Measurements from ENCODE around the gene IKBIP. TPM values are rescaled to one million over a fixed set of nuclear protein-coding genes. Genes with fewer than 3 reads are reported as not detected.

Gene IKBIP
- total and polyA plus RNA-seq, 2 donors (not counting 1 experiment from before 2014, with no cell fraction given): 1.7 to 12.0 TPM

DNA sequence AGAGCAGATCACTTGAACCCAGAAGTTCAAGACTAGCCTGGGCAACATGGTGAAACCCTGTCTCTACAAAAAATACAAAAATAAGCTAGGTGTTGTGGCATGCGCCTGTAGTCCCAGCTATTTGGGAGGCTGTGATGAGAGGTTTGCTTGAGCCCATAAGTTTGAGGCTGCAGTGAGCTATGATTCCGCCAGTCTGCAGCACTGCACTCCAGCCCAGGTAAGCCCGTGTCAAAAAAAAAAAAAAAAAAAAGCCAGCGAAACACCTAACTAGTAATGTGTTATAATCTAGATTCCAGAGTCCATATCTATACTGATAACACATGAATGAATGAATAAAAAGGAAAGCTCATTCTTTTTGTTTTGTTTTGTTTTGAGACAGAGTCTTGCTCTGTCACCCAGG is 69.6 kb downstream of the IKBIP start:
- Histone ChIP-seq H3K4me3 (ENCODE audit: control extremely low read depth in 1 of 5, extremely low read depth in 1 of 5, insufficient read depth in 1 of 5, low read depth in 2 of 5, low read length in 4 of 5) (no peak overlapping the region), H3K9ac (ENCODE audit: low read length) (no peak overlapping the region), H3K27me3 (replicated peaks in 1 of 4; ENCODE audit: control extremely low read depth in 1 of 4, control insufficient read depth in 3 of 4, insufficient read depth in 4 of 4, low read length in 3 of 4) (no peaks in the 10 kb centered on the region), H3K4me2 (replicated peaks; ENCODE audit: low read depth, low read length, poor library complexity, severe bottlenecking) (no peak overlapping the region), H3K36me3 (replicated peaks in 1 of 2; ENCODE audit: control extremely low read depth in 1 of 2, control insufficient read depth in 1 of 2, extremely low read depth in 1 of 2, insufficient read depth in 2 of 2, low read length in 1 of 2) (no peaks in the 10 kb centered on the region), H4K20me1 (ENCODE audit: control insufficient read depth, insufficient read depth, low read length, poor library complexity, severe bottlenecking) (no peaks in the 10 kb centered on the region), H3K4me1 (ENCODE audit: control insufficient read depth in 2 of 2, insufficient read depth in 2 of 2, low read length in 2 of 2) (no peaks in the 10 kb centered on the region), H3K27ac (ENCODE audit: low read length in 2 of 2) (no peak overlapping the region), H2AFZ (ENCODE audit: insufficient read depth, low read depth, low read length, poor library complexity, severe bottlenecking) (no peak overlapping the region), H3K9me3 (ENCODE audit: control extremely low read depth in 1 of 3, control insufficient read depth in 2 of 3, insufficient read depth in 1 of 3, low read length in 2 of 3) (no peaks in the 10 kb centered on the region), H3K79me2 (ENCODE audit: control insufficient read depth, insufficient read depth, low read length) (no peaks in the 10 kb centered on the region)
- intact Hi-C loops (cut with micrococcal nuclease): no loop called here
- ChIA-PET POLR2A (interaction anchor here (0.6 kb wide), 1 partner anchor 43 kb away, joined by 5 read pairs; no protein-coding TSS in a partner anchor), CTCF (interaction anchor here (0.7 to 1.1 kb wide), 3 partner anchors 8 to 79 kb away, joined by 3 to 4 read pairs (median 4); no protein-coding TSS in a partner anchor)
- no peaks in the 10 kb centered on the region for H3K9me3 Mint-ChIP-seq (ENCODE audit: insufficient read depth)
- no peak overlapping the region for H3K27ac Mint-ChIP-seq
- no peak overlapping the region for H3K4me3 Mint-ChIP-seq
- TF ChIP-seq EZH2 (IDR thresholded peaks at IDR 0.05; ENCODE audit: borderline replicate concordance, insufficient read depth, low read depth, low read length, poor library complexity, severe bottlenecking) (no peak), CTCF (IDR thresholded peaks at IDR 0.05) (no peak)
- no peaks in the 10 kb centered on the region for H3K4me1 Mint-ChIP-seq
- ATAC-seq (ENCODE audit: low read depth): no peak
- peaks cover 3% of the 10 kb centered on the region for H3K27me3 Mint-ChIP-seq
- WGBS (ENCODE audit: insufficient coverage): no CpG with 5 or more reads among the region's 4 CpGs
- no peak for DNase-seq

Small RNA genes within 50 kb of the gene (small RNA-seq; reads per million reads assigned to genes)
- 34.0 reads per million, percentile 92 among the genes with 10 or more reads in this experiment for gene SNORA53 (ENCODE audit: insufficient read length, low read depth, low replicate concordance)

Other genes with a start within 250 kb of the IKBIP start
- 177 and 187 TPM in 2 replicates for gene TMPO, start 129.2 kb downstream of the IKBIP start, total RNA-seq
- 41.8 and 53.0 TPM in 2 replicates for gene TMPO, start 129.2 kb downstream of the IKBIP start, polyA plus RNA-seq
- gene SLC25A3, start 51.1 kb downstream of the IKBIP start, total RNA-seq: 304 and 308 TPM in 2 replicates
- 276 and 495 TPM in 2 replicates for gene SLC25A3, start 51.1 kb downstream of the IKBIP start, polyA plus RNA-seq
- 36.9 and 37.8 TPM in 2 replicates for gene APAF1, start 502 bp upstream of the IKBIP start, total RNA-seq
- 9.1 and 9.7 TPM in 2 replicates for gene APAF1, start 502 bp upstream of the IKBIP start, polyA plus RNA-seq

Data from B cell (primary cell).